NK-92 treated with Interleukin-12 subunit alpha and Interleukin-12 subunit beta, amount 100 ng/mL, for 24 hours (cell line): ENCODE data around the gene AGTR1.
"Not testable (repeated sequence)": the region's sequence is repeated elsewhere in the genome, so short reads cannot be mapped to it uniquely, and the experiment has no call there.

Experiments
- DNase-seq: peaks from one replicate; lab custom pipeline; 2025; lab: John Stamatoyannopoulos, UW

Gene AGTR1

GRCh38 chr3:148718982-148719862 is 21.5 kb downstream of the AGTR1 start:
- DNase-seq: no peak

GRCh38 chr3:148720873-148721272 is 23.2 kb downstream of the AGTR1 start:
- no peak for DNase-seq

- DNase-seq: peak; percentile 11
Measured at GRCh38 chr3:148723631-148724030, 25.9 kb downstream of the AGTR1 start.

GRCh38 chr3:148727231-148727630 is 29.5 kb downstream of the AGTR1 start:
- DNase-seq: peak; percentile 46

- DNase-seq: no peak
Measured at GRCh38 chr3:148728753-148729152, 31.1 kb downstream of the AGTR1 start.

GRCh38 chr3:148729476-148730055 is 31.9 kb downstream of the AGTR1 start:
- DNase-seq: no peak

GRCh38 chr3:148730676-148731075 is 33.0 kb downstream of the AGTR1 start:
- DNase-seq: no peak

- no peak for DNase-seq
Measured at GRCh38 chr3:148735597-148735996, 37.9 kb downstream of the AGTR1 start.

GRCh38 chr3:148736086-148736485 is 38.4 kb downstream of the AGTR1 start:
- no peak for DNase-seq

GRCh38 chr3:148737104-148737530 is 39.4 kb downstream of the AGTR1 start:
- DNase-seq: no peak

- DNase-seq: no peak
Measured at GRCh38 chr3:148739720-148740119, 42.0 kb downstream of the AGTR1 start.

GRCh38 chr3:148740291-148740690 is 42.6 kb downstream of the AGTR1 start:
- no peak for DNase-seq

- no peak for DNase-seq
Measured at GRCh38 chr3:148741219-148741618, 43.5 kb downstream of the AGTR1 start.

GRCh38 chr3:148742118-148742517 is 44.4 kb downstream of the AGTR1 start:
- no peak for DNase-seq

- no peak for DNase-seq
Measured at GRCh38 chr3:148746053-148746452, 48.4 kb downstream of the AGTR1 start.

- no peak for DNase-seq
Measured at GRCh38 chr3:148748283-148748682, 50.6 kb downstream of the AGTR1 start.

GRCh38 chr3:148750296-148750695 is 52.6 kb downstream of the AGTR1 start:
- no peak for DNase-seq

GRCh38 chr3:148751461-148751860 is 53.8 kb downstream of the AGTR1 start:
- DNase-seq: no peak

GRCh38 chr3:148753385-148753784 is 55.7 kb downstream of the AGTR1 start:
- not testable (repeated sequence) for DNase-seq

- DNase-seq: no peak
Measured at GRCh38 chr3:148755570-148755969, 57.9 kb downstream of the AGTR1 start.

- peak; percentile 43 for DNase-seq
Measured at GRCh38 chr3:148756311-148756710, 58.6 kb downstream of the AGTR1 start.

GRCh38 chr3:148757238-148758215 is 59.8 kb downstream of the AGTR1 start:
- no peak for DNase-seq
